WTC11 (cell line): Measurements from ENCODE around the gene SERINC4. TPM values are rescaled to one million over a fixed set of nuclear protein-coding genes. Genes with fewer than 3 reads are reported as not detected.

Experiments
- AFF4 ChIP-seq: sonication (generic); formaldehyde crosslinking; IDR thresholded peaks from 2 replicates; pipeline ENCODE4 v1.8.1; 2023; ENCODE audit warnings: mild to moderate bottlenecking, missing genetic modification reagents, borderline replicate concordance
- CREM ChIP-seq: sonication (generic); formaldehyde crosslinking; IDR thresholded peaks from 2 replicates; pipeline ENCODE4 v1.8.1; 2022; ENCODE audit warnings: mild to moderate bottlenecking, missing genetic modification reagents, moderate library complexity
- E2F5 ChIP-seq: sonication (generic); formaldehyde crosslinking; IDR thresholded peaks from 2 replicates; pipeline ENCODE4 v1.8.1; 2022; ENCODE audit warnings: mild to moderate bottlenecking, moderate library complexity, missing genetic modification reagents
- ETV6 ChIP-seq: sonication (generic); formaldehyde crosslinking; IDR thresholded peaks from 2 replicates; pipeline ENCODE4 v1.8.1; 2022; ENCODE audit warnings: mild to moderate bottlenecking, missing genetic modification reagents
- FOXP1 ChIP-seq: sonication (generic); formaldehyde crosslinking; IDR thresholded peaks from 2 replicates; pipeline ENCODE4 v1.8.0; 2022; ENCODE audit warnings: missing genetic modification reagents, mild to moderate bottlenecking, moderate library complexity, borderline replicate concordance
- HMGXB4 ChIP-seq: sonication (generic); formaldehyde crosslinking; IDR thresholded peaks from 2 replicates; pipeline ENCODE4 v1.8.1; 2023; ENCODE audit warnings: mild to moderate bottlenecking, moderate library complexity, missing genetic modification reagents
- KAT7 ChIP-seq: sonication (generic); formaldehyde crosslinking; IDR thresholded peaks from 2 replicates; pipeline ENCODE4 v1.8.1; 2023; ENCODE audit warnings: missing genetic modification reagents, mild to moderate bottlenecking, borderline replicate concordance
- MAX ChIP-seq: sonication (generic); formaldehyde crosslinking; IDR thresholded peaks from 2 replicates; pipeline ENCODE4 v1.8.0; 2022; ENCODE audit warnings: mild to moderate bottlenecking, missing genetic modification reagents
- MYBL2 ChIP-seq: sonication (generic); formaldehyde crosslinking; IDR thresholded peaks from 2 replicates; pipeline ENCODE4 v1.8.1; 2023; ENCODE audit warnings: mild to moderate bottlenecking, moderate library complexity, missing genetic modification reagents
- NFYB ChIP-seq: sonication (generic); formaldehyde crosslinking; conservative IDR thresholded peaks from 2 replicates; pipeline ENCODE4 v1.8.0; 2022; ENCODE audit warnings: low read depth, missing genetic modification reagents
- NR3C1 ChIP-seq: sonication (generic); formaldehyde crosslinking; conservative IDR thresholded peaks from 2 replicates; pipeline ENCODE4 v1.8.1; 2023; ENCODE audit warnings: low read depth, mild to moderate bottlenecking, missing genetic modification reagents
- RELA ChIP-seq: sonication (generic); formaldehyde crosslinking; IDR thresholded peaks from 2 replicates; pipeline ENCODE4 v1.8.1; 2022; ENCODE audit warnings: missing genetic modification reagents, mild to moderate bottlenecking, borderline replicate concordance
- SMAD3 ChIP-seq: sonication (generic); formaldehyde crosslinking; IDR thresholded peaks from 2 replicates; pipeline ENCODE4 v1.8.0; 2022; ENCODE audit warnings: missing genetic modification reagents, mild to moderate bottlenecking, borderline replicate concordance
- SP1 ChIP-seq: sonication (generic); formaldehyde crosslinking; conservative IDR thresholded peaks from 2 replicates; pipeline ENCODE4 v1.8.1; 2022; ENCODE audit warnings: missing genetic modification reagents
- TEAD1 ChIP-seq: sonication (generic); formaldehyde crosslinking; IDR thresholded peaks from 2 replicates; pipeline ENCODE4 v1.8.0; 2022; ENCODE audit warnings: mild to moderate bottlenecking, missing genetic modification reagents
- TP53 ChIP-seq: sonication (generic); formaldehyde crosslinking; IDR thresholded peaks from 2 replicates; pipeline ENCODE4 v1.8.1; 2023; ENCODE audit warnings: mild to moderate bottlenecking, missing genetic modification reagents
- ZBTB21 ChIP-seq: sonication (generic); formaldehyde crosslinking; IDR thresholded peaks from 2 replicates; pipeline ENCODE4 v1.8.1; 2023; ENCODE audit warnings: mild to moderate bottlenecking, missing genetic modification reagents, borderline replicate concordance
- ZBTB43 ChIP-seq: sonication (generic); formaldehyde crosslinking; IDR thresholded peaks from 2 replicates; pipeline ENCODE4 v1.8.1; 2023; ENCODE audit warnings: mild to moderate bottlenecking, missing genetic modification reagents
- ZNF232 ChIP-seq: sonication (generic); formaldehyde crosslinking; IDR thresholded peaks from 2 replicates; pipeline ENCODE4 v1.8.0; 2022; ENCODE audit warnings: mild to moderate bottlenecking, missing genetic modification reagents
- ZNF263 ChIP-seq: sonication (generic); formaldehyde crosslinking; IDR thresholded peaks from 2 replicates; pipeline ENCODE4 v1.8.1; 2022; ENCODE audit warnings: low read depth, mild to moderate bottlenecking, moderate library complexity, missing genetic modification reagents
- ZNF281 ChIP-seq: sonication (generic); formaldehyde crosslinking; IDR thresholded peaks from 2 replicates; pipeline ENCODE4 v1.8.0; 2023; ENCODE audit warnings: mild to moderate bottlenecking, missing genetic modification reagents
- total RNA-seq: library from RNA; stranded (reverse); gene quantifications from 3 replicates; pipeline ENCODE4 v1.2.3, GENCODE V29; 2021
- TF ChIP-seq, protein P1 (sequence below): sonication (generic); formaldehyde crosslinking; IDR thresholded peaks from 2 replicates; pipeline ENCODE4 v1.8.0; 2022; ENCODE audit warnings: mild to moderate bottlenecking, missing genetic modification reagents
- TF ChIP-seq, protein P2 (sequence below): sonication (generic); formaldehyde crosslinking; IDR thresholded peaks from 2 replicates; pipeline ENCODE4 v1.8.1; 2023; ENCODE audit warnings: mild to moderate bottlenecking, missing genetic modification reagents, moderate library complexity
- TF ChIP-seq, protein P3 (sequence below): sonication (generic); formaldehyde crosslinking; IDR thresholded peaks from 2 replicates; pipeline ENCODE4 v1.8.0; 2023; ENCODE audit warnings: missing genetic modification reagents

Gene SERINC4
- total RNA-seq, 1 experiment from 2014 or later = not detected

DNA sequence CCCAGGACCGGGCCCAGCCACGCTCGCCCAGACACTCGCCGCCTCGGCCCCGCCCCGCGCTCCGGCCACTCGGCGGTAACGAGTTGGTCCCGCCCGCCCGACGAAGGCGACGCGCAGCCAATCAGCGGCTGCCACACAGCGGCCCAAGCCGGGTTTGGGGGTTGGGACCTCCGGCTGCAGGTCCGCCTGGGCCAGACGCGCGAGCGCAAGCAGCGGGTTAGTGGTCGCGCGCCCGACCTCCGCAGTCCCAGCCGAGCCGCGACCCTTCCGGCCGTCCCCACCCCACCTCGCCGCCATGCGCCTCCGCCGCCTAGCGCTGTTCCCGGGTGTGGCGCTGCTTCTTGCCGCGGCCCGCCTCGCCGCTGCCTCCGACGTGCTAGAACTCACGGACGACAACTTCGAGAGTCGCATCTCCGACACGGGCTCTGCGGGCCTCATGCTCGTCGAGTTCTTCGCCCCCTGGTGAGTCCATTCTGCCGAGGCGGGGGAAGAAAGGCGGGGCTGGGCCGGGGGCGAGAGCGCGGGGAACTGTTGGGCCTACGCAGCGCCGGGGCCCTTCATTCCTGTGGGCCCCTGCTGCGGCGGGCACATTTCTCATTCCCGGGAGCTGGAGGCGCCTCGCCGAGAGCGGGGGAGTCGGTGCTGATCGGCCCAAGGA lies 53.6 kb downstream of the SERINC4 start, which contains the start of gene PDIA3 (continued):
- TF ChIP-seq ZNF281 (CRISPR knock-in tag) (peak; percentile 72; the same call in 1 of the 2 replicates), ZNF263 (CRISPR knock-in tag) (peak; percentile 45; the same call in 1 of the 2 replicates), ZBTB21 (peak; percentile 52; the same call in 1 of the 2 replicates), HMGXB4 (peak; percentile 97), NFYB (peak; percentile 79), SP1 (CRISPR knock-in tag) (peak; percentile 96), FOXP1 (CRISPR knock-in tag) (peak; percentile 88), ZNF232 (CRISPR knock-in tag) (peak; percentile 86; the same call in 1 of the 2 replicates), MYBL2 (CRISPR knock-in tag) (peak; percentile 90; the same call in 1 of the 2 replicates), SMAD3 (CRISPR knock-in tag) (peak; percentile 77; the same call in 1 of the 2 replicates), AFF4 (CRISPR knock-in tag) (peak; percentile 61; the same call in 1 of the 2 replicates), TEAD1 (CRISPR knock-in tag) (peak; percentile 89; the same call in 1 of the 2 replicates), ZBTB43 (CRISPR knock-in tag) (0 out of 2 replicates have a peak, but pooled peaks have one; percentile 92), MAX (CRISPR knock-in tag) (peak; percentile 92), CREM (CRISPR knock-in tag) (peak; percentile 87), RELA (peak; percentile 86; the same call in 1 of the 2 replicates), KAT7 (CRISPR knock-in tag) (peak; percentile 95), TP53 (CRISPR knock-in tag) (peak; percentile 67; the same call in 1 of the 2 replicates), NR3C1 (CRISPR knock-in tag) (0 out of 2 replicates have a peak, but pooled peaks have one; percentile 65), ETV6 (CRISPR knock-in tag) (peak; percentile 94), E2F5 (CRISPR knock-in tag) (peak; percentile 94)
- TF ChIP-seq, protein P1, sequence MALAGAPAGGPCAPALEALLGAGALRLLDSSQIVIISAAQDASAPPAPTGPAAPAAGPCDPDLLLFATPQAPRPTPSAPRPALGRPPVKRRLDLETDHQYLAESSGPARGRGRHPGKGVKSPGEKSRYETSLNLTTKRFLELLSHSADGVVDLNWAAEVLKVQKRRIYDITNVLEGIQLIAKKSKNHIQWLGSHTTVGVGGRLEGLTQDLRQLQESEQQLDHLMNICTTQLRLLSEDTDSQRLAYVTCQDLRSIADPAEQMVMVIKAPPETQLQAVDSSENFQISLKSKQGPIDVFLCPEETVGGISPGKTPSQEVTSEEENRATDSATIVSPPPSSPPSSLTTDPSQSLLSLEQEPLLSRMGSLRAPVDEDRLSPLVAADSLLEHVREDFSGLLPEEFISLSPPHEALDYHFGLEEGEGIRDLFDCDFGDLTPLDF (CRISPR knock-in tag) = peak; percentile 85; the same call in 1 of the 2 replicates
- TF ChIP-seq, protein P2, sequence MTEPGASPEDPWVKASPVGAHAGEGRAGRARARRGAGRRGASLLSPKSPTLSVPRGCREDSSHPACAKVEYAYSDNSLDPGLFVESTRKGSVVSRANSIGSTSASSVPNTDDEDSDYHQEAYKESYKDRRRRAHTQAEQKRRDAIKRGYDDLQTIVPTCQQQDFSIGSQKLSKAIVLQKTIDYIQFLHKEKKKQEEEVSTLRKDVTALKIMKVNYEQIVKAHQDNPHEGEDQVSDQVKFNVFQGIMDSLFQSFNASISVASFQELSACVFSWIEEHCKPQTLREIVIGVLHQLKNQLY (CRISPR knock-in tag) = 0 out of 2 replicates have a peak, but pooled peaks have one; percentile 58
- TF ChIP-seq, protein P3, sequence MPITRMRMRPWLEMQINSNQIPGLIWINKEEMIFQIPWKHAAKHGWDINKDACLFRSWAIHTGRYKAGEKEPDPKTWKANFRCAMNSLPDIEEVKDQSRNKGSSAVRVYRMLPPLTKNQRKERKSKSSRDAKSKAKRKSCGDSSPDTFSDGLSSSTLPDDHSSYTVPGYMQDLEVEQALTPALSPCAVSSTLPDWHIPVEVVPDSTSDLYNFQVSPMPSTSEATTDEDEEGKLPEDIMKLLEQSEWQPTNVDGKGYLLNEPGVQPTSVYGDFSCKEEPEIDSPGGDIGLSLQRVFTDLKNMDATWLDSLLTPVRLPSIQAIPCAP (CRISPR knock-in tag) = 0 out of 2 replicates have a peak, but pooled peaks have one; percentile 73
